HepG2 (cell line): ENCODE data around the gene PELI3. TPM values are rescaled to one million over a fixed set of nuclear protein-coding genes. Genes with fewer than 3 reads are reported as not detected.
A peak's percentile ranks its signal among the peaks of the same experiment; 100 is the strongest.

Experiments
- ARHGAP35 ChIP-seq: sonication (generic); formaldehyde crosslinking; IDR thresholded peaks from 2 replicates; pipeline ENCODE4 v1.9.0; 2022; ENCODE audit warnings: mild to moderate bottlenecking, inconsistent platforms, moderate library complexity, missing genetic modification reagents, borderline replicate concordance
- ATF4 ChIP-seq, 2 experiments: fragments of 450-650 bp in 1 of 2; sonication (generic) in 1 of 2; formaldehyde crosslinking; IDR thresholded peaks; 2 replicates each; pipeline versions ENCODE4 v1.5.0 to v1.8.0; 2020 to 2022; ENCODE audit warnings: mild to moderate bottlenecking in 1 of 2, missing genetic modification reagents in 1 of 2
- DR1 ChIP-seq: sonication (generic); formaldehyde crosslinking; IDR thresholded peaks from 2 replicates; pipeline ENCODE4 v1.8.0; 2021; ENCODE audit warnings: mild to moderate bottlenecking, missing genetic modification reagents, inconsistent platforms
- E2F2 ChIP-seq: sonication (generic); formaldehyde crosslinking; IDR thresholded peaks from 2 replicates; pipeline ENCODE4 v1.4.0; 2020; ENCODE audit warnings: missing genetic modification reagents, borderline replicate concordance
- HNF1A ChIP-seq, 2 experiments: sonication (generic) in 1 of 2; formaldehyde crosslinking in 1 of 2; IDR thresholded peaks; 2 replicates each; pipeline versions ENCODE4 v1.4.0 to v1.6.1; 2016 to 2020; ENCODE audit warnings: borderline replicate concordance in 1 of 2, low read depth in 1 of 2, mild to moderate bottlenecking in 1 of 2, missing genetic modification reagents in 1 of 2
- KLF15 ChIP-seq: sonication (generic); formaldehyde crosslinking; IDR thresholded peaks from 2 replicates; pipeline ENCODE4 v1.8.1; 2023; ENCODE audit warnings: borderline replicate concordance, mild to moderate bottlenecking, inconsistent platforms, missing genetic modification reagents, mixed read lengths
- MIER2 ChIP-seq: IDR thresholded peaks from 2 replicates; pipeline ENCODE4 v1.6.1; 2016; ENCODE audit warnings: missing biosample characterization, missing genetic modification reagents
- MTF2 ChIP-seq: sonication (generic); formaldehyde crosslinking; IDR thresholded peaks from 2 replicates; pipeline ENCODE4 v1.5.0; 2020; ENCODE audit warnings: missing genetic modification reagents, borderline replicate concordance
- NR2F6 ChIP-seq, 2 experiments: IDR thresholded peaks; 2 replicates each; pipeline ENCODE4 v1.6.1; 2016; ENCODE audit warnings: antibody characterized with exemption in 1 of 2, mild to moderate bottlenecking in 1 of 2
- SNRNP70 ChIP-seq: fragments of 200-400 bp; formaldehyde crosslinking; IDR thresholded peaks from 2 replicates; pipeline ENCODE4 v1.6.1; 2017; ENCODE audit warnings: mild to moderate bottlenecking, low read depth, low read length, moderate library complexity
- TBX2 ChIP-seq: sonication (generic); formaldehyde crosslinking; IDR thresholded peaks from 2 replicates; pipeline ENCODE4 v1.5.0; 2020; ENCODE audit warnings: missing genetic modification reagents, mild to moderate bottlenecking, borderline replicate concordance
- TEAD3 ChIP-seq: optimal IDR thresholded peaks from 2 replicates; pipeline ENCODE3; 2016; ENCODE audit warnings: borderline replicate concordance
- THAP11 ChIP-seq: IDR thresholded peaks from 2 replicates; pipeline ENCODE4 v1.6.1; 2016; ENCODE audit warnings: missing biosample characterization, missing genetic modification reagents
- ZBTB26 ChIP-seq: IDR thresholded peaks from 2 replicates; pipeline ENCODE4 v1.6.1; 2016; ENCODE audit warnings: missing compliant biosample characterization, missing genetic modification reagents, borderline replicate concordance
- ZBTB7A ChIP-seq: sonication (generic); formaldehyde crosslinking; IDR thresholded peaks from 2 replicates; pipeline ENCODE4 v1.8.0; 2022; ENCODE audit warnings: mild to moderate bottlenecking, missing genetic modification reagents
- ZFP36L1 ChIP-seq: sonication (generic); formaldehyde crosslinking; IDR thresholded peaks from 2 replicates; pipeline ENCODE4 v1.8.0; 2022; ENCODE audit warnings: mild to moderate bottlenecking, missing genetic modification reagents, moderate library complexity
- ZNF414 ChIP-seq: sonication (generic); formaldehyde crosslinking; IDR thresholded peaks from 2 replicates; pipeline ENCODE4 v1.5.0; 2020; ENCODE audit warnings: missing genetic modification reagents
- ZNF550 ChIP-seq: sonication (generic); formaldehyde crosslinking; IDR thresholded peaks from 2 replicates; pipeline ENCODE4 v1.4.0; 2020; ENCODE audit warnings: mild to moderate bottlenecking, missing genetic modification reagents, borderline replicate concordance
- ZNF777 ChIP-seq: sonication (generic); formaldehyde crosslinking; IDR thresholded peaks from 2 replicates; pipeline ENCODE4 v1.4.0; 2020; ENCODE audit warnings: missing genetic modification reagents
- ZSCAN25 ChIP-seq: sonication (generic); formaldehyde crosslinking; IDR thresholded peaks from 2 replicates; pipeline ENCODE4 v1.8.0; 2022; ENCODE audit warnings: mild to moderate bottlenecking, missing genetic modification reagents
- polyA plus RNA-seq, 8 experiments: library from polyadenylated mRNA; depleted of rRNA in 3 of 8; stranded (reverse) in 7 of 8; unstranded in 1 of 8; fragments of >200 nt; fragmentation: Illumina TruSeq in 4 of 8; extraction: Trizol in 4 of 8; gene quantifications; 2 replicates each; pipeline versions ENCODE4 v1.2.1 to v1.2.3, GENCODE V29; 2011 to 2016; ENCODE audit warnings: low read depth in 4 of 8, missing spikeins in 1 of 8, mixed read lengths in 1 of 8; ENCODE audit not compliant: insufficient read depth in 1 of 8
- total RNA-seq, 5 experiments: library from RNA; depleted of rRNA; stranded (reverse); fragments of >200 nt; fragmentation: Illumina TruSeq; extraction: Trizol; gene quantifications; 2 replicates each; pipeline ENCODE4 v1.2.3, GENCODE V29; 2016; ENCODE audit warnings: low read depth in 1 of 5

Gene PELI3
- total and polyA plus RNA-seq, 2 of the 13 experiments (the other 11 are each of a cell fraction or from before 2014, with no cell fraction given): 2.0 to 4.0 TPM

GRCh38 chr11:66421492-66422205 lies 45.1 kb upstream of the PELI3 start (continued):
- TF ChIP-seq ZBTB26 (CRISPR knock-in tag) (peak; percentile 100), ZSCAN25 (CRISPR knock-in tag) (peak; percentile 100), ATF4 (CRISPR knock-in tag; IDR thresholded peaks at IDR 0.05) (peak; percentile 91 to 99), ZNF777 (CRISPR knock-in tag) (peak; percentile 100), THAP11 (CRISPR knock-in tag) (peak; percentile 96), ZNF414 (CRISPR knock-in tag) (peak; percentile 100), ZNF550 (CRISPR knock-in tag) (peak; percentile 100), KLF15 (CRISPR knock-in tag) (peak; percentile 100), MTF2 (CRISPR knock-in tag) (peak; percentile 100), NR2F6 (IDR thresholded peaks at IDR 0.05) (no peak), NR2F6 (CRISPR knock-in tag; IDR thresholded peaks at IDR 0.05) (peak; percentile 100), SNRNP70 (no peak), ZBTB7A (CRISPR knock-in tag) (peak; percentile 100), TBX2 (CRISPR knock-in tag) (peak; percentile 100), HNF1A (IDR thresholded peaks at IDR 0.05; ENCODE audit: low read depth) (no peak; the same call in 1 of the 2 replicates), HNF1A (CRISPR knock-in tag; IDR thresholded peaks at IDR 0.05; ENCODE audit: borderline replicate concordance) (peak; percentile 99), TEAD3 (CRISPR knock-in tag) (peak; percentile 99), ARHGAP35 (CRISPR knock-in tag) (peak; percentile 100), ZFP36L1 (CRISPR knock-in tag) (peak; percentile 100), E2F2 (CRISPR knock-in tag) (peak; percentile 100), DR1 (CRISPR knock-in tag) (peak; percentile 100), MIER2 (CRISPR knock-in tag) (peak; percentile 100)
